Suppressor macrophage treated with lipopolysaccharide for 1 hour (primary cell): ENCODE data around the gene HERPUD1.
"Not testable (repeated sequence)": the region's sequence is repeated elsewhere in the genome, so short reads cannot be mapped to it uniquely, and the experiment has no call there.

ENCODE experiments used
- DNase-seq, 3 donors: peaks; one replicate each; pipeline ENCODE4 v3.0.0-alpha.2; 2020 to 2022

HERPUD1 gene

GRCh38 chr16:56983211-56983751 is 51.3 kb downstream of the HERPUD1 start:
- no peak for DNase-seq

- no peak for DNase-seq
These were observed 52.7 kb downstream of the HERPUD1 start for GRCh38 chr16:56984639-56985038.

- DNase-seq = peak; percentile 77 to 84 (median 77)
These were observed 53.5 kb downstream of the HERPUD1 start for GRCh38 chr16:56985288-56985961.

- DNase-seq = no peak
These were observed 54.0 kb downstream of the HERPUD1 start for GRCh38 chr16:56985962-56986360.

- DNase-seq = no peak
These were observed 54.4 kb downstream of the HERPUD1 start for GRCh38 chr16:56986361-56986760.

- DNase-seq = not testable (repeated sequence)
These were observed 55.0 kb downstream of the HERPUD1 start for GRCh38 chr16:56986908-56987307.

- DNase-seq = no peak
These were observed 55.8 kb downstream of the HERPUD1 start for GRCh38 chr16:56987692-56988091.

- peak in 2 of 3 donors; percentile 45 to 54 for DNase-seq
These were observed 56.4 kb downstream of the HERPUD1 start for GRCh38 chr16:56988161-56988947.

GRCh38 chr16:56988948-56989945 is 57.3 kb downstream of the HERPUD1 start, which contains the start of gene NLRC5:
TSS of gene NLRC5 (plus strand) at chr16:56989557. CDS start at chr16:57020713, 31,156 bp downstream.
- DNase-seq = peak; percentile 95 to 97 (median 96)

GRCh38 chr16:56989988-56990387 is 58.0 kb downstream of the HERPUD1 start:
- no peak for DNase-seq

- DNase-seq = no peak
These were observed 58.7 kb downstream of the HERPUD1 start for GRCh38 chr16:56990407-56991286.

GRCh38 chr16:56992431-56992830 is 60.5 kb downstream of the HERPUD1 start:
- not testable (repeated sequence) for DNase-seq

- DNase-seq = peak; percentile 13 to 51 (median 44)
These were observed 61.3 kb downstream of the HERPUD1 start for GRCh38 chr16:56993204-56993603.

GRCh38 chr16:56994311-56994710 is 62.4 kb downstream of the HERPUD1 start:
- no peak for DNase-seq
